ENCODE data around the gene EPAS1.

EPAS1 gene

GRCh38 chr2:46416280-46416679 lies 119.1 kb downstream of the EPAS1 start:
- no peak for TF ChIP-seq CTCF (IDR thresholded peaks at IDR 0.05; ENCODE audit: insufficient read depth, low read depth, low read length, missing control alignments)
- no peak for DNase-seq (ENCODE audit: low read depth)
- H3K4me3 ChIP-seq (ENCODE audit: low read length), result no peak overlapping the region

- H3K4me3 ChIP-seq (ENCODE audit: low read length), result no peak overlapping the region
- no peak for DNase-seq (ENCODE audit: low read depth)
- no peak for TF ChIP-seq CTCF (IDR thresholded peaks at IDR 0.05; ENCODE audit: insufficient read depth, low read depth, low read length, missing control alignments)
These were observed 119.7 kb downstream of the EPAS1 start for GRCh38 chr2:46416739-46417403.

- no peak for TF ChIP-seq CTCF (IDR thresholded peaks at IDR 0.05; ENCODE audit: insufficient read depth, low read depth, low read length, missing control alignments)
- no peak for DNase-seq (ENCODE audit: low read depth)
- H3K4me3 ChIP-seq (ENCODE audit: low read length), result no peak overlapping the region
These were observed 123.7 kb downstream of the EPAS1 start for GRCh38 chr2:46420945-46421344.

DNA sequence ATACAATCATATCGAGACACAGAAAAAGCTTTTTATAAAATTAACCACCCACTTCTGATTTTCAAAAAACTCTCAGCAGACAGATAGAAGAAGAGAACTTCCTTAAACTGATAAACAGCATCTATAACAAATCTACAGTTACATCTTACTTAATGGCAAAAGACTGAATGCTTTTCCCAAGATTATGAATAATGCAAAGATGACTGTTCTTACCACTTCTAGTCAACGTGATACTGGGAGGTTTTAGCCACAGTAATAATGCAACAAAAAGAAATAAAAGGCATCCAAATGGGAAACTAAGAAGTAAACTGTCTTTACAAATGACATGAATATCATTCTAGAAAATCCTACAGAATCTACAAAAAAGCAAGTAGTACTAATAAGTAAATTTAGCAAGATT lies 124.2 kb downstream of the EPAS1 start:
- no peak overlapping the region for H3K4me3 ChIP-seq (ENCODE audit: low read length)
- TF ChIP-seq CTCF (IDR thresholded peaks at IDR 0.05; ENCODE audit: insufficient read depth, low read depth, low read length, missing control alignments), result no peak
- no peak for DNase-seq (ENCODE audit: low read depth)

GRCh38 chr2:46422717-46423394 lies 125.6 kb downstream of the EPAS1 start:
- DNase-seq (ENCODE audit: low read depth), result no peak
- no peak for TF ChIP-seq CTCF (IDR thresholded peaks at IDR 0.05; ENCODE audit: insufficient read depth, low read depth, low read length, missing control alignments)
- no peak overlapping the region for H3K4me3 ChIP-seq (ENCODE audit: low read length)

DNA sequence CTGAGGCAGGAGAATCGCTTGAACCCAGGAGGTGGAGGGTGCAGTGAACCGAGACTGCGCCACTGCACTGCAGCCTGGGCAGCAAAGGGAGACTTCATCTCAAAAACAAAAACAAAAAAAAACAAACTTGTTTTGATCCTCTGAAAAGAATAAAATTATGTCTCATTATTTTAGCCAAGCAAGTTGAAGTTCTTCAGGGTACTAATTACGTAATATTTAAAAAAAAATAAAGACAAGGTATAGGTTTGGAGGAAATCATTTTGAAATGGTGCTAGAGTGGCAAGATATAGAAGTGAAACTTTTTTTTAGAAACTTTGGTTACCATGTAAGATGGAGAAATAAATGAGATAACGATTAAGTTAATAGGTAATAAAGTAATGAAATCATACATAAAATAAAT lies 127.7 kb downstream of the EPAS1 start:
- no peak for TF ChIP-seq CTCF (IDR thresholded peaks at IDR 0.05; ENCODE audit: insufficient read depth, low read depth, low read length, missing control alignments)
- DNase-seq (ENCODE audit: low read depth), result no peak
- H3K4me3 ChIP-seq (ENCODE audit: low read length), result no peak overlapping the region

Measured in epithelial cell of esophagus (primary cell).